H1 (cell line): ENCODE results near the gene MYOD1. TPM values are rescaled to one million over a fixed set of nuclear protein-coding genes. Genes with fewer than 3 reads are reported as not detected.

Experiments used
- CTCF ChIA-PET: fragments of 300-600 bp; sonication (Branson Sonifier 250); formaldehyde crosslinking; loops from one replicate; lab custom pipeline; 2021; ENCODE audit not compliant: partially characterized antibody; lab: Charles Lee
- POLR2A ChIA-PET: fragments of 300-600 bp; sonication (Branson Sonifier 250); formaldehyde crosslinking; loops from one replicate; lab custom pipeline; 2021; ENCODE audit warnings: inconsistent platforms; ENCODE audit not compliant: partially characterized antibody; lab: Charles Lee
- DNase-seq, 2 experiments: peaks; one replicate each; pipeline versions ENCODE4 v3.0.0 to v3.0.0-alpha.2; 2010 to 2022; ENCODE audit warnings: low spot score in 2 of 2, low read depth in 1 of 2, mixed read lengths in 1 of 2
- FAIRE-seq: peaks from 2 replicates; lab custom pipeline; 2011; peaks lifted over from hg19 to GRCh38; lab: Jason Lieb, UNC
- H2AFZ ChIP-seq: 2 replicates; pipeline ENCODE4 v1.8.1; 2012; ENCODE audit warnings: low read length, inconsistent platforms
- H2AK5ac ChIP-seq: 2 replicates; pipeline ENCODE4 v1.6.1; 2013; ENCODE audit warnings: low read depth, low read length
- H2BK120ac ChIP-seq: replicated peaks from 2 replicates; pipeline ENCODE3; 2013; ENCODE audit warnings: low read depth, low read length, inconsistent platforms
- H2BK12ac ChIP-seq: 2 replicates; pipeline ENCODE4 v1.6.1; 2013; ENCODE audit warnings: low read depth, low read length
- H2BK15ac ChIP-seq: 2 replicates; pipeline ENCODE4 v1.6.1; 2013; ENCODE audit warnings: low read length
- H2BK20ac ChIP-seq: 2 replicates; pipeline ENCODE4 v1.6.1; 2013; ENCODE audit warnings: low read length
- H2BK5ac ChIP-seq: 2 replicates; pipeline ENCODE4 v1.6.1; 2013; ENCODE audit warnings: low read depth, low read length
- H3K14ac ChIP-seq: 2 replicates; pipeline ENCODE4 v1.6.1; 2013; ENCODE audit warnings: inconsistent platforms; ENCODE audit not compliant: insufficient read length
- H3K18ac ChIP-seq: 2 replicates; pipeline ENCODE4 v1.6.1; 2013; ENCODE audit warnings: low read length; ENCODE audit errors: extremely low read depth
- H3K23ac ChIP-seq: 2 replicates; pipeline ENCODE4 v1.6.1; 2013; ENCODE audit warnings: inconsistent platforms; ENCODE audit not compliant: insufficient read length
- H3K23me2 ChIP-seq: 2 replicates; pipeline ENCODE4 v1.6.1; 2013; ENCODE audit warnings: low read depth, low read length
- H3K27ac ChIP-seq: 2 replicates; pipeline ENCODE4 v1.6.1; 2011; ENCODE audit warnings: low read depth, low read length, inconsistent platforms
- H3K27me3 ChIP-seq, 4 experiments: replicated peaks in 1 of 4; 1 replicate in 1 of 4; 2 replicates in 3 of 4; pipeline versions ENCODE4 v1.6.1 to v1.8.1; 2011 to 2013; ENCODE audit warnings: low read length in 3 of 4, mild to moderate bottlenecking in 3 of 4, inconsistent platforms in 2 of 4, mixed read lengths in 2 of 4, moderate library complexity in 1 of 4; ENCODE audit not compliant: control insufficient read depth in 3 of 4, insufficient read depth in 3 of 4; ENCODE audit errors: extremely low read depth in 1 of 4
- H3K36me3 ChIP-seq, 4 experiments: 2 replicates each; pipeline versions ENCODE4 v1.6.1 to v1.8.1; 2011 to 2013; ENCODE audit warnings: mild to moderate bottlenecking in 4 of 4, low read length in 3 of 4, moderate library complexity in 2 of 4, control low read depth in 1 of 4, inconsistent platforms in 1 of 4; ENCODE audit not compliant: insufficient read depth in 4 of 4, control insufficient read depth in 2 of 4
- H3K4ac ChIP-seq: replicated peaks from 2 replicates; pipeline ENCODE3; 2013; ENCODE audit warnings: low read length, low read depth, mixed read lengths, inconsistent platforms; ENCODE audit not compliant: insufficient read length
- H3K4me1 ChIP-seq, 4 experiments: replicated peaks in 1 of 4; 1 replicate in 1 of 4; 2 replicates in 3 of 4; pipeline versions ENCODE4 v1.6.1 to v1.8.1; 2011 to 2013; ENCODE audit warnings: low read length in 3 of 4, inconsistent platforms in 2 of 4, mixed read lengths in 1 of 4; ENCODE audit not compliant: insufficient read depth in 4 of 4, control insufficient read depth in 3 of 4
- H3K4me2 ChIP-seq, 2 experiments: 2 replicates each; pipeline versions ENCODE4 v1.6.1 to v1.8.1; 2011 to 2013; ENCODE audit warnings: low read depth in 2 of 2, low read length in 2 of 2, control low read depth in 1 of 2, inconsistent platforms in 1 of 2, mild to moderate bottlenecking in 1 of 2; ENCODE audit not compliant: insufficient read depth in 1 of 2
- H3K4me3 ChIP-seq, 4 experiments: fragments of 200-600, 300-600 bp in 1 of 4; sonication (generic), shearing (Covaris generic), sonication (Bioruptor Twin) in 1 of 4; 2 replicates each; pipeline versions ENCODE4 v1.5.1 to v1.8.1; 2011 to 2016; ENCODE audit warnings: low read length in 4 of 4, low read depth in 3 of 4, control low read depth in 2 of 4, inconsistent platforms in 2 of 4, mild to moderate bottlenecking in 2 of 4, mixed read lengths in 1 of 4, moderate library complexity in 1 of 4; ENCODE audit not compliant: insufficient read depth in 2 of 4; ENCODE audit errors: extremely low read depth in 1 of 4
- H3K56ac ChIP-seq: replicated peaks from 2 replicates; pipeline ENCODE3; 2013; ENCODE audit warnings: low read depth, mild to moderate bottlenecking, mixed read lengths, low read length, inconsistent platforms; ENCODE audit not compliant: insufficient read length
- H3K79me1 ChIP-seq: 2 replicates; pipeline ENCODE4 v1.6.1; 2013; ENCODE audit warnings: low read depth, low read length, control low read depth
- H3K79me2 ChIP-seq, 2 experiments: 2 replicates each; pipeline versions ENCODE4 v1.6.1 to v1.8.1; 2012 to 2013; ENCODE audit warnings: low read length in 2 of 2, mild to moderate bottlenecking in 2 of 2, inconsistent platforms in 1 of 2; ENCODE audit not compliant: insufficient read depth in 2 of 2, control insufficient read depth in 1 of 2
- H3K9ac ChIP-seq, 4 experiments: replicated peaks in 1 of 4; 1 replicate in 1 of 4; 2 replicates in 3 of 4; pipeline versions ENCODE4 v1.6.1 to v1.8.1; 2011 to 2013; ENCODE audit warnings: low read depth in 3 of 4, low read length in 3 of 4, control low read depth in 2 of 4, mild to moderate bottlenecking in 2 of 4, moderate library complexity in 2 of 4, inconsistent platforms in 1 of 4; ENCODE audit errors: extremely low read depth in 1 of 4
- H3K9me3 ChIP-seq, 2 experiments: 2 replicates each; pipeline versions ENCODE4 v1.6.1 to v1.8.1; 2012 to 2013; ENCODE audit warnings: mild to moderate bottlenecking in 2 of 2, moderate library complexity in 2 of 2, control low read depth in 1 of 2, inconsistent platforms in 1 of 2, low read depth in 1 of 2, low read length in 1 of 2, mixed read lengths in 1 of 2; ENCODE audit not compliant: insufficient read depth in 2 of 2
- H4K20me1 ChIP-seq, 2 experiments: replicated peaks in 1 of 2; 2 replicates each; pipeline versions ENCODE3 to v1.8.1; 2011 to 2013; ENCODE audit warnings: inconsistent platforms in 2 of 2, low read length in 2 of 2, mild to moderate bottlenecking in 1 of 2; ENCODE audit not compliant: insufficient read depth in 2 of 2, control insufficient read depth in 1 of 2
- H4K5ac ChIP-seq: 2 replicates; pipeline ENCODE4 v1.6.1; 2013; ENCODE audit warnings: low read length, low read depth, mixed read lengths, inconsistent platforms; ENCODE audit not compliant: insufficient read length
- H4K8ac ChIP-seq: 2 replicates; pipeline ENCODE4 v1.8.0; 2013; ENCODE audit warnings: mild to moderate bottlenecking, moderate library complexity, low read length, inconsistent platforms; ENCODE audit not compliant: insufficient read depth; ENCODE audit errors: extremely low read depth
- H4K91ac ChIP-seq: replicated peaks from 2 replicates; pipeline ENCODE3; 2013; ENCODE audit warnings: low read length, mixed read lengths, inconsistent platforms; ENCODE audit not compliant: insufficient read length
- CBX5 ChIP-seq: fragments of 300-800, 300-1000 bp; sonication (generic); IDR thresholded peaks from 2 replicates; pipeline ENCODE4 v1.7.1; 2016; ENCODE audit warnings: antibody characterized with exemption, low read length, low read depth
- CHD1 ChIP-seq: IDR thresholded peaks from 2 replicates; pipeline ENCODE4 v1.6.1; 2012; ENCODE audit warnings: low read depth, low read length, improper control_type of control experiment
- E2F6 ChIP-seq: IDR thresholded peaks from 2 replicates; pipeline ENCODE4 v1.6.1; 2012; ENCODE audit warnings: inconsistent platforms
- RFX5 ChIP-seq: IDR thresholded peaks from 2 replicates; pipeline ENCODE4 v1.6.1; 2011; ENCODE audit warnings: low read depth, low read length, improper control_type of control experiment, borderline replicate concordance
- TAF1 ChIP-seq: IDR thresholded peaks from 2 replicates; pipeline ENCODE4 v1.6.1; 2011; ENCODE audit warnings: mild to moderate bottlenecking, low read depth, low read length
- TCF12 ChIP-seq: IDR thresholded peaks from 2 replicates; pipeline ENCODE4 v1.6.1; 2011; ENCODE audit warnings: low read depth, mild to moderate bottlenecking, low read length
- USF2 ChIP-seq: IDR thresholded peaks from 2 replicates; pipeline ENCODE4 v1.6.1; 2011; ENCODE audit warnings: low read length, improper control_type of control experiment
- WGBS, 2 experiments: shearing (Covaris generic) in 1 of 2; methylation state at CpG; one replicate each; pipeline versions ENCODE4 v1.1.6 to v1.1.7; 2013 to 2015; ENCODE audit warnings: low lambda C conversion rate in 2 of 2, mixed read lengths in 2 of 2, inconsistent platforms in 1 of 2, low coverage in 1 of 2, missing lambda C conversion rate in 1 of 2; ENCODE audit not compliant: insufficient replicate concordance in 2 of 2, insufficient coverage in 1 of 2, insufficient read length in 1 of 2; ENCODE audit errors: extremely low coverage in 1 of 2, missing lambda C conversion rate in 1 of 2; 5-methylcytosine and 5-hydroxymethylcytosine counted together
- polyA plus RNA-seq, 7 experiments: library from polyadenylated mRNA; depleted of rRNA in 3 of 7; stranded (reverse) in 5 of 7; unstranded in 2 of 7; fragments of >200 nt in 5 of 7; fragments of 200-250 nt in 2 of 7; gene quantifications; 1 replicate in 5 of 7; 2 replicates in 1 of 7; 4 replicates in 1 of 7; pipeline versions ENCODE4 v1.2.1 to v1.2.3, GENCODE V29; 2011 to 2013; ENCODE audit warnings: missing spikeins in 2 of 7, mixed read lengths in 2 of 7
- total RNA-seq: library from RNA; stranded (reverse); fragmentation: NEBNext Ultra II Directional; extraction: Animal tissue kit (Norgen Biotek cat#: 25700); gene quantifications from 2 replicates; pipeline ENCODE4 v1.2.1, GENCODE V29; 2021

MYOD1 gene
- total and polyA plus RNA-seq, 2 of the 8 experiments (the other 6 are each of a cell fraction or from before 2014, with no cell fraction given) = not detected

- Histone ChIP-seq H4K20me1 (peaks cover 0 to 4% of the 10 kb centered on the region in 2 experiments), H4K91ac (no peak overlapping the region), H3K4me2 (no peak overlapping the region), H3K4ac (no peak overlapping the region), H2BK20ac (no peak overlapping the region), H2BK15ac (no peak overlapping the region), H2AK5ac (no peak overlapping the region), H3K23me2 (no peaks in the 10 kb centered on the region), H3K27me3 (peaks cover 0 to 12% (median 2%) of the 10 kb centered on the region in 4 experiments; a peak in 6 of 7 replicates), H3K79me1 (no peaks in the 10 kb centered on the region), H3K23ac (no peak overlapping the region), H3K18ac (no peak overlapping the region), H3K56ac (no peak overlapping the region), H4K8ac (no peak overlapping the region), H3K27ac (no peak overlapping the region), H2AFZ (no peak overlapping the region), H3K79me2 (no peaks in the 10 kb centered on the region), H2BK120ac (no peak overlapping the region), H3K9me3 (peaks cover 5 to 7% of the 10 kb centered on the region in 2 experiments; a peak in 3 of 4 replicates), H4K5ac (no peak overlapping the region), H2BK12ac (no peak overlapping the region), H3K9ac (no peak overlapping the region), H3K14ac (no peak overlapping the region), H3K4me1 (0 out of 7 replicates have a peak, but pooled peaks cover 0 to 2% (median 0%) of the 10 kb centered on the region in 4 experiments), H3K4me3 (no peak overlapping the region), H3K36me3 (no peaks in the 10 kb centered on the region; a peak in 1 of 8 replicates), H2BK5ac (no peak overlapping the region)
- 76% methylated on average over 4 of the region's 4 CpGs; no CpG with 5 or more reads in 1 of the 2 experiments for WGBS, 2 experiments
- DNase-seq (no peak), FAIRE-seq (no peak)
- ChIA-PET CTCF (interaction anchor here (0.9 to 1.4 kb wide), 3 partner anchors 11 to 23 kb away, joined by 3 to 7 read pairs (median 3); partner anchors contain the start of gene MYOD1), POLR2A (no interaction called here)
- TF ChIP-seq TCF12 (no peak), CBX5 (no peak), E2F6 (no peak), RFX5 (no peak), TAF1 (no peak), CHD1 (no peak), USF2 (no peak)
Observed at GRCh38 chr11:17707830-17708229, 11.5 kb upstream of the MYOD1 start.
